Measurements from ENCODE around the gene OR8B8. TPM values are rescaled to one million over a fixed set of nuclear protein-coding genes. Genes with fewer than 3 reads are reported as not detected.

OR8B8 gene
- total and polyA plus RNA-seq, 2 of the 4 experiments (the other 2 are of a cell fraction), result not detected

DNA sequence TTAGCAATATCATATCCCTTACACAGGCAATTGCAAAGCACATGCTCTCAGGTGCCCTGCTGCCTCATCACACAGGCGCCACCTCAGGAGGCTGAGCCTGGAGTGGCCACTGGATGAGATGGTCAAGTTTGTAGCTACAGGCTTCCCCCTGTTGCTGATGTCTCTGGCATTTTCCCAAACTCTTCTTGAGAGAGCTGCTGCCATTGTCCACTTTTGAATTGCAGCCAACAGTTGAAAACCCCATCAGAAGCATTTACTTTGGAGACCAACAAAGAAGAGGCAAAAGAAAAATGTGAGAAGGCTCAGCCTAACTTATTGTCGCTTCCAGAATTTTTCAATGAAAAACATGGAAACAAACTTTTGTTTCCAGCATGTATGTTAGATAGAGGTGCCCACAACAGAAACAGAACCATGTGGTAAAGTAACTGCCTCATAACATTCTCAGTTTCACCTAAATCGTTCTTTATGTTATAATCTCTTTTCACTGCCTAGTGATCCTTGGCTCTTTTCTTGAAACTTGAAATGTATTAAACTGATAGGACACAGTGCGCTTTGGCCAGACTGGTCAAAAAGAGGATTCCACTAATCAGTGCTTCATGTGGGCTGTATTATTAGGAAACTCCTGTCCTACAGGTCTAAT lies 47.6 kb upstream of the OR8B8 start (continued):
- TF ChIP-seq, protein P1, sequence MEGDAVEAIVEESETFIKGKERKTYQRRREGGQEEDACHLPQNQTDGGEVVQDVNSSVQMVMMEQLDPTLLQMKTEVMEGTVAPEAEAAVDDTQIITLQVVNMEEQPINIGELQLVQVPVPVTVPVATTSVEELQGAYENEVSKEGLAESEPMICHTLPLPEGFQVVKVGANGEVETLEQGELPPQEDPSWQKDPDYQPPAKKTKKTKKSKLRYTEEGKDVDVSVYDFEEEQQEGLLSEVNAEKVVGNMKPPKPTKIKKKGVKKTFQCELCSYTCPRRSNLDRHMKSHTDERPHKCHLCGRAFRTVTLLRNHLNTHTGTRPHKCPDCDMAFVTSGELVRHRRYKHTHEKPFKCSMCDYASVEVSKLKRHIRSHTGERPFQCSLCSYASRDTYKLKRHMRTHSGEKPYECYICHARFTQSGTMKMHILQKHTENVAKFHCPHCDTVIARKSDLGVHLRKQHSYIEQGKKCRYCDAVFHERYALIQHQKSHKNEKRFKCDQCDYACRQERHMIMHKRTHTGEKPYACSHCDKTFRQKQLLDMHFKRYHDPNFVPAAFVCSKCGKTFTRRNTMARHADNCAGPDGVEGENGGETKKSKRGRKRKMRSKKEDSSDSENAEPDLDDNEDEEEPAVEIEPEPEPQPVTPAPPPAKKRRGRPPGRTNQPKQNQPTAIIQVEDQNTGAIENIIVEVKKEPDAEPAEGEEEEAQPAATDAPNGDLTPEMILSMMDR (conservative IDR thresholded peaks at IDR 0.05; ENCODE audit: low read depth, low read length), result no peak
- TF ChIP-seq SMC3 (IDR thresholded peaks at IDR 0.05; ENCODE audit: low read depth, low read length) (no peak), FOS (IDR thresholded peaks at IDR 0.05; ENCODE audit: low read depth, low read length) (no peak), RAD21 (IDR thresholded peaks at IDR 0.05; ENCODE audit: low read length) (no peak)

DNA sequence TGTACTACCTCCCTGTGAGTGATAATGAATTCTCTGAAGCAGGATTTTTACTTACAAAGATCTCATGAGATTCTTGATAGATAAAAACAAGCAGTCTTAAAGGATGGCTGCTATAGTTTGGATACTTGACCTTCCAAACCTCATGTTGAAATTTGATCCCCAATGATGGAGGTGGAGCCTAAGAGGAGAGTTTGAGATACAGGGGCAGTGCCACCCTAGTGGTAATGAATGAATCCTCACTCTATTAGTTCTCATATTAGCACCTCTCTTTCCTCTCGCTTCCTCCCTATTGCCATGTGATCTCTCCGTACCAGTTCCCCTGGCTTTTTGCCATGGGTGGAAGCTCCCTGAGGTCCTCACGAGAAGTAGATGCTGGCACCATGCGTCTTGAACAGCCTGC lies 37.9 kb upstream of the OR8B8 start:
- H3K14ac ChIP-seq (replicated peaks; ENCODE audit: low read depth, low read length), result no peak overlapping the region
- H3K4me1 ChIP-seq (ENCODE audit: control insufficient read depth, insufficient read depth, low read length), result peaks cover 3% of the 10 kb centered on the region
- H2AK9ac ChIP-seq (replicated peaks; ENCODE audit: low read depth, low read length, poor library complexity), result no peak overlapping the region
- no peak overlapping the region for H3K27ac ChIP-seq (ENCODE audit: insufficient read depth, low read length)
- no peak overlapping the region for H3K4ac ChIP-seq (ENCODE audit: low read depth, low read length)
- no peak overlapping the region for H4K91ac ChIP-seq (ENCODE audit: insufficient read depth, low read depth, low read length)
- H3K9me3 ChIP-seq (ENCODE audit: control insufficient read depth, insufficient read depth, low read length), result no peaks in the 10 kb centered on the region
- H3K23ac ChIP-seq (ENCODE audit: low read depth, low read length), result no peak overlapping the region
- no peaks in the 10 kb centered on the region for H3K79me1 ChIP-seq (ENCODE audit: low read depth in 1 of 2, low read length in 2 of 2)
- DNase-seq (no peak), ATAC-seq (ENCODE audit: low read depth) (no peak)
- dilution Hi-C loops (cut with HindIII; ENCODE audit: low sequenced_read_pairs, unreplicated experiment) (no loop called here), in situ Hi-C loops (cut with MboI; ENCODE audit: low sequenced_read_pairs) (no loop called here), intact Hi-C loops (cut with micrococcal nuclease) (no loop called here)
- POLR2A ChIA-PET (ENCODE audit: unreplicated experiment), result no interaction called here
- H4K5ac ChIP-seq (ENCODE audit: low read depth, low read length), result no peak overlapping the region
- H2AK5ac ChIP-seq (ENCODE audit: low read depth, low read length), result no peak overlapping the region
- no peak overlapping the region for H3K4me3 ChIP-seq (ENCODE audit: insufficient read depth, low read depth, low read length)
- no CpG with 5 or more reads among the region's 4 CpGs for WGBS, 2 experiments (ENCODE audit: extremely low coverage in 2 of 2, insufficient read length in 1 of 2)
- H3K18ac ChIP-seq (ENCODE audit: low read depth, low read length), result no peak overlapping the region
- H2BK20ac ChIP-seq (ENCODE audit: low read depth, low read length), result no peak overlapping the region
- H3K27me3 ChIP-seq (ENCODE audit: control insufficient read depth, insufficient read depth, low read length), result no peaks in the 10 kb centered on the region
- H3K9ac ChIP-seq (ENCODE audit: low read depth, low read length), result no peak overlapping the region
- no peaks in the 10 kb centered on the region for H4K20me1 ChIP-seq (ENCODE audit: insufficient read depth, low read length)
- no peak overlapping the region for H2BK15ac ChIP-seq (ENCODE audit: low read depth, low read length)
- no peak overlapping the region for H4K8ac ChIP-seq (ENCODE audit: low read depth in 2 of 2, low read length in 2 of 2)
- H2BK120ac ChIP-seq (ENCODE audit: low read depth, low read length), result no peak overlapping the region
- H3K9me1 ChIP-seq (ENCODE audit: insufficient read depth, low read length), result no peaks in the 10 kb centered on the region
- H2BK5ac ChIP-seq (ENCODE audit: low read depth, low read length, poor library complexity, severe bottlenecking), result no peak overlapping the region
- CTCF ChIA-PET, result interaction anchor here (0.6 kb wide), 1 partner anchor 44 kb away, joined by 3 read pairs; no protein-coding TSS in a partner anchor
- H3K56ac ChIP-seq (ENCODE audit: extremely low read depth, insufficient read depth, low read length), result no peak overlapping the region
- no peak overlapping the region for H2AFZ ChIP-seq (replicated peaks; ENCODE audit: low read length, poor library complexity)
- BruUV-seq (replicated peaks), result no TSS peak
- no peak overlapping the region for H3K4me2 ChIP-seq (ENCODE audit: low read depth, low read length)
- no peaks in the 10 kb centered on the region for H3K36me3 ChIP-seq (ENCODE audit: control insufficient read depth, insufficient read depth, low read length)
- TF ChIP-seq MAZ (IDR thresholded peaks at IDR 0.05; ENCODE audit: borderline replicate concordance, low read depth, low read length), result no peak
- TF ChIP-seq CEBPB (IDR thresholded peaks at IDR 0.05; ENCODE audit: low read depth, low read length), result no peak
- TF ChIP-seq NFE2L2 (IDR thresholded peaks at IDR 0.05; ENCODE audit: low read depth, low read length), result no peak
- TF ChIP-seq POLR2A (IDR thresholded peaks at IDR 0.05; ENCODE audit: low read depth, low read length), result no peak
- no peak for TF ChIP-seq RAD21 (IDR thresholded peaks at IDR 0.05; ENCODE audit: low read length)
- TF ChIP-seq MAFK (IDR thresholded peaks at IDR 0.05; ENCODE audit: low read depth, low read length), result no peak
- no peak for TF ChIP-seq RFX5 (IDR thresholded peaks at IDR 0.05; ENCODE audit: low read depth, low read length)
- no peak for TF ChIP-seq RCOR1 (IDR thresholded peaks at IDR 0.05; ENCODE audit: insufficient replicate concordance, low read length)
- TF ChIP-seq FOS (IDR thresholded peaks at IDR 0.05; ENCODE audit: low read depth, low read length), result no peak
- TF ChIP-seq, protein P2, sequence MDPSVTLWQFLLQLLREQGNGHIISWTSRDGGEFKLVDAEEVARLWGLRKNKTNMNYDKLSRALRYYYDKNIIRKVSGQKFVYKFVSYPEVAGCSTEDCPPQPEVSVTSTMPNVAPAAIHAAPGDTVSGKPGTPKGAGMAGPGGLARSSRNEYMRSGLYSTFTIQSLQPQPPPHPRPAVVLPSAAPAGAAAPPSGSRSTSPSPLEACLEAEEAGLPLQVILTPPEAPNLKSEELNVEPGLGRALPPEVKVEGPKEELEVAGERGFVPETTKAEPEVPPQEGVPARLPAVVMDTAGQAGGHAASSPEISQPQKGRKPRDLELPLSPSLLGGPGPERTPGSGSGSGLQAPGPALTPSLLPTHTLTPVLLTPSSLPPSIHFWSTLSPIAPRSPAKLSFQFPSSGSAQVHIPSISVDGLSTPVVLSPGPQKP (IDR thresholded peaks at IDR 0.05; ENCODE audit: borderline replicate concordance, low read depth, low read length), result no peak
- TF ChIP-seq CHD1 (IDR thresholded peaks at IDR 0.05; ENCODE audit: low read depth, low read length), result no peak
- TF ChIP-seq BHLHE40 (IDR thresholded peaks at IDR 0.05; ENCODE audit: low read depth, low read length), result no peak
